Endodermal cell (in vitro differentiated cells): ENCODE data around the gene USP24. TPM values are rescaled to one million over a fixed set of nuclear protein-coding genes. Genes with fewer than 3 reads are reported as not detected.

Source experiments
- DNase-seq: peaks from one replicate; pipeline ENCODE4 v3.0.0-alpha.2; 2017
- H3K27ac ChIP-seq: 2 replicates; pipeline ENCODE4 v1.5.1; 2013; ENCODE audit warnings: mild to moderate bottlenecking, low read depth, low read length, moderate library complexity
- H3K27me3 ChIP-seq: 2 replicates; pipeline ENCODE4 v1.6.1; 2013; ENCODE audit warnings: mild to moderate bottlenecking, low read length, moderate library complexity; ENCODE audit not compliant: insufficient read depth, control insufficient read depth, poor library complexity, severe bottlenecking
- H3K36me3 ChIP-seq: 2 replicates; pipeline ENCODE4 v1.7.0; 2013; ENCODE audit warnings: mild to moderate bottlenecking, low read length, moderate library complexity; ENCODE audit not compliant: control insufficient read depth, insufficient read depth
- H3K4me1 ChIP-seq: one replicate; pipeline ENCODE4 v1.7.0; 2013; ENCODE audit warnings: low read length; ENCODE audit not compliant: control insufficient read depth, insufficient read depth
- H3K4me3 ChIP-seq: 2 replicates; pipeline ENCODE4 v1.5.1; 2013; ENCODE audit warnings: mild to moderate bottlenecking, low read length, moderate library complexity
- H3K9ac ChIP-seq: 2 replicates; pipeline ENCODE4 v1.6.1; 2013; ENCODE audit warnings: mild to moderate bottlenecking, low read length, moderate library complexity; ENCODE audit not compliant: poor library complexity, severe bottlenecking; ENCODE audit errors: extremely low read depth
- H3K9me3 ChIP-seq: 2 replicates; pipeline ENCODE4 v1.6.1; 2013; ENCODE audit warnings: mild to moderate bottlenecking, low read length, moderate library complexity; ENCODE audit not compliant: control insufficient read depth
- H3K27ac Mint-ChIP-seq: 2 replicates; pipeline ENCODE4 v1.8.0; 2020; ENCODE audit warnings: mixed read lengths
- H3K27me3 Mint-ChIP-seq: 2 replicates; pipeline ENCODE4 v1.8.0; 2021; ENCODE audit warnings: mild to moderate bottlenecking, mixed read lengths; ENCODE audit not compliant: insufficient read depth
- H3K36me3 Mint-ChIP-seq: 2 replicates; pipeline ENCODE4 v1.8.0; 2020; ENCODE audit warnings: low read depth, mixed read lengths
- H3K4me1 Mint-ChIP-seq: 2 replicates; pipeline ENCODE4 v1.8.0; 2020; ENCODE audit warnings: mixed read lengths
- H3K4me3 Mint-ChIP-seq: 2 replicates; pipeline ENCODE4 v1.8.0; 2020; ENCODE audit warnings: mild to moderate bottlenecking, moderate library complexity, mixed read lengths
- H3K9me3 Mint-ChIP-seq: 2 replicates; pipeline ENCODE4 v1.8.0; 2020; ENCODE audit warnings: mild to moderate bottlenecking, mixed read lengths
- WGBS, 2 experiments: methylation state at CpG; one replicate each; pipeline versions ENCODE4 v1.1.5 to v1.1.7; 2013; ENCODE audit warnings: missing lambda C conversion rate in 2 of 2, mixed read lengths in 1 of 2; ENCODE audit not compliant: insufficient coverage in 1 of 2, insufficient read length in 1 of 2; 5-methylcytosine and 5-hydroxymethylcytosine counted together
- total RNA-seq, 2 donors: library from RNA; stranded (reverse); fragmentation: NEBNext Ultra II Directional in 1 of 2; extraction: Animal tissue kit (Norgen Biotek cat#: 25700) in 1 of 2; gene quantifications; 2 replicates in 1 of 2; 3 replicates in 1 of 2; pipeline ENCODE4 v1.2.1, GENCODE V29; 2021
- TF ChIP-seq, protein P1 (sequence below): fragments of 200-600 bp; sonication (generic); conservative IDR thresholded peaks from 2 replicates; pipeline ENCODE4 v1.5.0; 2021; ENCODE audit warnings: antibody characterized with exemption, mild to moderate bottlenecking

Gene USP24
- total RNA-seq, 2 donors from 2014 or later = 68.2 to 71.5 TPM

DNA sequence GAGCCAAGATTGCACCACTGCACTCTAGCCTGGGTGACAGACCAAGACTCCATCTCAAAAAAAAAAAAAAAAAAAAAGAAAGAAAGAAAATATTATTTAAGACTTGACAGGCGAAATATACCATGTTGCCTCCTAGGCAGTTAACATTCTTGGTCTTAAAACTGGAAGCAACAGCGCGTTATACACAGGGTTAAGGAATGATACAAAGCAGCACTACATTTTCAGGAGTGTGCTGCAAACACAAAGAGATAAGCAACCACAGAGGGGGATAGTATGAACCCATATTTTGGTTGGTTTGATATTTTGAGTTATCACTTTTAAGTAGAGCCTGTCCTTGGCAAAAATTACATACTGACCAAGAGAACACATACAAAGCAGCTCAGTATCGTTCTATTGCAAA lies 25.1 kb downstream of the USP24 start:
- Histone ChIP-seq H3K36me3 (peaks cover 20% of the 10 kb centered on the region), H3K4me3 (no peak overlapping the region), H3K27ac (no peak overlapping the region), H3K9ac (no peak overlapping the region), H3K27me3 (no peaks in the 10 kb centered on the region), H3K4me1 (peaks cover 19% of the 10 kb centered on the region), H3K9me3 (peaks cover under 1% of the 10 kb centered on the region)
- H3K27me3 Mint-ChIP-seq = no peaks in the 10 kb centered on the region
- TF ChIP-seq, protein P1, sequence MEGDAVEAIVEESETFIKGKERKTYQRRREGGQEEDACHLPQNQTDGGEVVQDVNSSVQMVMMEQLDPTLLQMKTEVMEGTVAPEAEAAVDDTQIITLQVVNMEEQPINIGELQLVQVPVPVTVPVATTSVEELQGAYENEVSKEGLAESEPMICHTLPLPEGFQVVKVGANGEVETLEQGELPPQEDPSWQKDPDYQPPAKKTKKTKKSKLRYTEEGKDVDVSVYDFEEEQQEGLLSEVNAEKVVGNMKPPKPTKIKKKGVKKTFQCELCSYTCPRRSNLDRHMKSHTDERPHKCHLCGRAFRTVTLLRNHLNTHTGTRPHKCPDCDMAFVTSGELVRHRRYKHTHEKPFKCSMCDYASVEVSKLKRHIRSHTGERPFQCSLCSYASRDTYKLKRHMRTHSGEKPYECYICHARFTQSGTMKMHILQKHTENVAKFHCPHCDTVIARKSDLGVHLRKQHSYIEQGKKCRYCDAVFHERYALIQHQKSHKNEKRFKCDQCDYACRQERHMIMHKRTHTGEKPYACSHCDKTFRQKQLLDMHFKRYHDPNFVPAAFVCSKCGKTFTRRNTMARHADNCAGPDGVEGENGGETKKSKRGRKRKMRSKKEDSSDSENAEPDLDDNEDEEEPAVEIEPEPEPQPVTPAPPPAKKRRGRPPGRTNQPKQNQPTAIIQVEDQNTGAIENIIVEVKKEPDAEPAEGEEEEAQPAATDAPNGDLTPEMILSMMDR = no peak
- H3K4me1 Mint-ChIP-seq = peaks cover 32% of the 10 kb centered on the region
- H3K4me3 Mint-ChIP-seq = no peak overlapping the region
- 93 to 97% methylated on average over 3 to 4 of the region's 4 CpGs for WGBS, 2 experiments
- H3K9me3 Mint-ChIP-seq = peaks cover 5% of the 10 kb centered on the region
- H3K27ac Mint-ChIP-seq = no peak overlapping the region
- DNase-seq = no peak
- peaks cover 21% of the 10 kb centered on the region for H3K36me3 Mint-ChIP-seq

DNA sequence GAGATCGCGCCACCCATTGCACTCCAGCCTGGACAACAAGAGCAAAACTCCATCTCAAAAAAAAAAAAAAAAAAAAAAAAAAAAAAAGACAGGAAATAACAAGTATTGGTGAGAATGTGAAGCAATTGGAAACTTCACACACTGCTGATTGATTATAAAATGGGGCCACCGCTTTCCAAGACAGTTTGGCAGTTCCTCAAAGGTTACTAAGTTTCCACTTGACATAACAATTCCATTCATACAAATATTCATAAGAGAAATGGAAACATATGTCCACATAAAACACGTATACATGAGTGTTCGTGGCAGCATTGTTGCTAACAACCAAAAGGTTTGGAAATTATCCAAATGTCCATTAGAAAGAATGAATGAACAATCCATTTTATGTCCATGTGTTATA lies 26.3 kb downstream of the USP24 start:
- Mint-ChIP-seq H3K27me3 (no peaks in the 10 kb centered on the region), H3K36me3 (peaks cover 28% of the 10 kb centered on the region), H3K27ac (no peak overlapping the region), H3K4me1 (peaks cover 20% of the 10 kb centered on the region), H3K9me3 (peaks cover 10% of the 10 kb centered on the region), H3K4me3 (no peak overlapping the region)
- H3K4me1 ChIP-seq = peaks cover 14% of the 10 kb centered on the region
- DNase-seq = no peak
- 98 to 100% methylated on average over 1 to 3 of the region's 5 CpGs for WGBS, 2 experiments
- no peaks in the 10 kb centered on the region for H3K27me3 ChIP-seq
- peaks cover 30% of the 10 kb centered on the region for H3K36me3 ChIP-seq
- no peak overlapping the region for H3K4me3 ChIP-seq
- no peak overlapping the region for H3K9ac ChIP-seq
- no peak overlapping the region for H3K27ac ChIP-seq
- H3K9me3 ChIP-seq = peaks cover 13% of the 10 kb centered on the region
- TF ChIP-seq, protein P1 = no peak

DNA sequence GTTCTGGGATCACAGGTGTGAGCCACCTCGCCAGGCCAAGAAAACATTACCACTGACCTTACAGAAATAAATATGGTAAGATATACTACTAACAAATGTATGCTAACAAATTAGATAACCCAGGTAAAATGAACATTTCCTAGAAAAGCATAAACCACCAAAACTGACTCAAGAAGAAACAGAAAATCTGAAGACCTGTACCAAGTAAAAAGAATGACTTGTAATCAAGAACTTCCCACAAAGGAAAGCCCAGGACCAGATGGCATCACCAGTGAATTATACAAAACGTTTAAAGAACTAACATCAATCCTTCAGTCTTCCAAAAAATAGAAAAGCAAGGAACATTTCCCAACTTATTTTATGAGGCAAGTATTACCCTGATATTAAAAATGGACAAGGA lies 29.3 kb downstream of the USP24 start:
- Histone ChIP-seq H3K9ac (no peak overlapping the region), H3K27ac (no peak overlapping the region), H3K9me3 (peaks cover 24% of the 10 kb centered on the region), H3K4me1 (no peaks in the 10 kb centered on the region), H3K36me3 (peaks cover 27% of the 10 kb centered on the region), H3K27me3 (no peaks in the 10 kb centered on the region), H3K4me3 (no peak overlapping the region)
- TF ChIP-seq, protein P1 = no peak
- Mint-ChIP-seq H3K36me3 (peaks cover 43% of the 10 kb centered on the region), H3K27ac (no peak overlapping the region), H3K4me3 (no peak overlapping the region), H3K9me3 (peaks cover 14% of the 10 kb centered on the region), H3K4me1 (peaks cover 8% of the 10 kb centered on the region), H3K27me3 (no peaks in the 10 kb centered on the region)
- DNase-seq = no peak
- 98% methylated on average over 2 of the region's 2 CpGs; no CpG with 5 or more reads in 1 of the 2 experiments for WGBS, 2 experiments
